Measurements from ENCODE around the gene HLA-DQA1.
"Not testable (repeated sequence)": the region's sequence is repeated elsewhere in the genome, so short reads cannot be mapped to it uniquely, and the experiment has no call there.

The HLA-DQA1 gene

DNA sequence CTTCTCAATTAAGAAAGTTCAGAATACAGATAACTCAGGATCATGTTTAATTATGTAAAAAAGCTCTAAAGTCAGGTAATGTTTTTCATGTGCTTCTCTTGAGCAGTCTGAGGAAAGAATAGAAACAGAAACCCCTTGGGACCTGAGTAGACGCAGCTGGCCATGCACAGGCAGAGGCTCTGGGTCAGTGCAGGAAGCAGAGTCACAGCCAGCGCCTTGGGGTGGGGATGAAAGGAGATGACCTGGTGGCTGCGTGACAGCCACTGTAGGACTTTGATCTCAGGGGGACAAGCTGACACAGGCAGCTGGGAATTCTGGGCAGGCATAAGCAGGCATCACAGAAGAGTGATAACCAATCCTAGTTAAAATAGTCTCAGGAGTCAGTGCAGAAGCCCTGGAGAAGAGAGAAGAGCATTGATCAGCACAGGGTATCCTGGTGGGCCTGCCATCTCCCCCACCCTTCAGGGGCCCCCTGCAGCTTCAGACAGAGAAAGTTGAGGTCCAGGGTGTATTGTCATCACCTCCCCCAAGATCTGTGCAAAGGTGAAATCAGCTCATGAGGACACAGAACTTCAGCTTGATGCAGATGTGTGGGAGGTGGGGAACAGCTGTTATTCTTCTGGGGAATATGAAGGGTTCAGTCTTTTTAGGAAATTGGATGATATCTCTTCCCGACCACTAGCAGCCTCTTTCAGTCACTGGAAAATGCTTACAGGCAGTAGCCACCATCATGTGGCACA is 22.8 kb downstream of the HLA-DQA1 start:
- DNase-seq: no peak

DNA sequence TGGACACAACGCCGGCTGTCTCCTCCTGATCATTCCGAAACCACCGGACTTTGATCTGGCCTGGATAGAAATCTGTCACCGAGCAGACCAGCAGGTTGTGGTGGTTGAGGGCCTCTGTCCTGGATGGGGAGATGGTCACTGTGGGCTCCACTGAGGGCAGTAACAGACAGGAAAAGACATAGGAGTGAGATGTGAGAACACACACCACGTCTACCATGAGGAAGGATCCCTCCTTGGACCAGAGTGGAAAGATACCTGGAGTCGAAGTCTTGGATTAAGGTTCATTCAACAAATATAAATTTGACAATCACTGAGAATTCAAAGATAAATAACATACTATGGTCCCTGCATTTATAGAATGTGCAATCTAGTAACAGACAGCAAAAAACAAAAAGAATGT is 24.9 kb downstream of the HLA-DQA1 start:
- no peak for DNase-seq

DNA sequence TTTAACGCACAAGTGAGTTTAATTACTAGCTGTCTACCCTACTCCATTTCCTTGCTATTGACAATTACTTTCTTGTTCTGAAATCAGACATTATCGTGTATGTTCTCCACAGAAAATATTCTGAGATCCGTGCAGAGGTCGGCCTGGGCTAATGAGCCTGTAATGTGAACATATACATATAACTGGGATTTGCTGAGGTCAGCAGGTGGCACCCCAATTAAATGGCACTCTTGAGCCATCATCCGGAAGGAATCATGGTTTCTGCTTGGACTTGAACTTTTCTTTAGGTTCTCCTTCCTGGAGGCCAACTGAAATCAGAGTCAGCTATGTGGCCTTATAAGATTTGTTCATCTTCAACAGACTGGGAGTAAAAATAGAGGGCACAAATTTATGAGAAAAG is 25.6 kb downstream of the HLA-DQA1 start:
- no peak for DNase-seq

DNA sequence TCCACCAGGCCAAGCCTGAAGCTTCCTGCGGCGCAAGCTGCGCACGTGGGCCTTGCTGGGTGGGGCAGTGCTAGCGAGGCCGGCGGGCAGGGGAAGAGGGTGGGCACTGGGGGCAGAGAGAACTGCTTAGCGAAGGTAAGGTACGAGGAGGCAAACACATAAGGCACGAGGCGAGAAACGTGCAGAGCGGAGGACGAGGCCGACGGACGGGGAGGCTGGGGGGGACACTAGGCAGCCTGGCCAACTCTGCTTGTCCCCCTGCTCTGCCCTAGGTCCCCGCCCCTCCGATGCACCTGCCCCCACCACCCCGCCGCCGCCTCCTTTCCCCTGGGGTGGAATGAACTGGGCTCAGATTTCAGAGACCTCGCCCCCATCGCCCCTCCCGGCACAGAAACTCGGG is 27.1 kb downstream of the HLA-DQA1 start:
- DNase-seq: no peak

DNA sequence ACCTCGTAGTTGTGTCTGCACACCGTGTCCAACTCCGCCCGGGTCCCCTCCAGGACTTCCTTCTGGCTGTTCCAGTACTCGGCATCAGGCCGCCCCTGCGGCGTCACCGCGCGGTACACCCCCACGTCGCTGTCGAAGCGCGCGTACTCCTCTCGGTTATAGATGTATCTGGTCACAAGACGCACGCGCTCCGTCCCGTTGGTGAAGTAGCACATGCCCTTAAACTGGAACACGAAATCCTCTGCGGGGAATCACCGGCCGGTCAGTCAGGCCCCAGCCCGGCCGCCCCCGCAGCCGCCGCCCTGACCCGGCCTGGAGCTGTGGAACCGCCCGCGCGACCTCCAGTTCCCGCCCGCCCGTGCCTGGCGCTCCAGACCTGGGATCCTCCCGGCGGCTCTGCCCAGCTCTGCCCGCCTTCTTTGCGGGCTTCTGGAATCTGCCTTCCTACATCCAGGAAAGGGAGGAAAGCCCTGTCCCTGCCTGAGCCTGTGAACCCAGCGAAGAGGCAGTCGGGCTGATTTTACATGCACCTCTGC is 27.7 kb downstream of the HLA-DQA1 start:
- DNase-seq: no peak

DNA sequence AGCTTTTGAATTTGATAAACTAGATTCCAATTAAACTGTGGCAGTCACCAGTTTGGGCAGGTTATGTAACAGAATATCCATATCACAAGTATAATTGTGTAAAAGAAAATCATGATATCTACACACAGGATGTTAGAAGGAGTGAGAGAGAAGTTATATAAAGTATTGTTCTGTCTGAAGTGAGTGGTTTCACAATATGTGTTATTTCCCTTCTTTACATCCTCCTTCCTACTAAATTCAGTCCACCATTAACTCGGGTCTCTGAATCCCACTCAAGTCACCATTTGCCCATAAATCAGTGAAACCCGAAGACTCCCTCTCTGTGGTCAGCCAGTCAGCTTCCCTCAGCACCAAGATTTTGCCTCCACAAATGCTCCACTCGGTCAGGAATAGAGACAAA is 28.5 kb downstream of the HLA-DQA1 start:
- DNase-seq: no peak

DNA sequence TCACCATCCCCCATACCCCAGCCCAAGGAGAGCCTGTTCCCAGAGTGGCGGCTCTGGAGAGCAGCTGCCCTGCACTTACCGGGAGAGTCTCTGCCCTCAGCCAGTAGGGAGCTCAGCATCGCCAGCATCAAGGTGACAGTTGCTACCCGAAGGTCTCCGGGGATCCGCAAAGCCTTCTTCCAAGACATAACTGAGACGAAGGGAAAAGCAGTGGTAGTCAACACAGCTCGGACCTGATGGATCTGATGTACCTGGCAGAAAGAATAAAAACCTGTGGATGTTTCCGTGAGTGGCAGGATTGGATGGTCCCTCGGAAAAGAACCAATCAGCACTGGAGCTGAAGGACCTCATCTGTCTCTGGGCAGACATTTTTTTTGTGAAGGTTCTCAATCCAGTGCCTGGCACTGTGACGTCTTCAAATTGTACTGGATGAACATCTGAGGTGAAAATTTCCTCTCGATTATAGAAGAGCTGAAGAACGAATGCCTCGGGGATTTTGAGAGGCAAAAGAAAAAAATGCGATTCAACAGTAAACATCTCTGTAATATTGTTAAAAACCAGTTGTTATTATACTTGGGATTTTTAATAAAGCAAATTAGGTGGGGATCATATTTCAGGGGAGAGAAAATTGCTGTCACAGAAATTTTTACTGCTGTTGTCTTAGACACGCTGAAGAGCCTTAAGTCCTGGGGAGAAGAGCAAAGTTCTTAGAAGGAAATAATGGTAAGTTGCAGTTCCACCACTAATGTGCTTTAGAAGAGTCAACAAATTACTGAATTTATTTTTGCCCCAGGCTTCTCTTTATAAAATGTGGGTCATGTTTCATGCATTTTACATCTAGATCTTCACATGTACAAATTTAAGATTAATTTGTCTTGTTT is 29.5 kb downstream of the HLA-DQA1 start, which contains the start of gene HLA-DQB1:
Gene HLA-DQB1, minus strand, starts transcription at position 238 of the 881 bp plus-strand sequence. Its CDS starts 50 bp downstream, at position 188.
- peak; percentile 8 for DNase-seq

DNA sequence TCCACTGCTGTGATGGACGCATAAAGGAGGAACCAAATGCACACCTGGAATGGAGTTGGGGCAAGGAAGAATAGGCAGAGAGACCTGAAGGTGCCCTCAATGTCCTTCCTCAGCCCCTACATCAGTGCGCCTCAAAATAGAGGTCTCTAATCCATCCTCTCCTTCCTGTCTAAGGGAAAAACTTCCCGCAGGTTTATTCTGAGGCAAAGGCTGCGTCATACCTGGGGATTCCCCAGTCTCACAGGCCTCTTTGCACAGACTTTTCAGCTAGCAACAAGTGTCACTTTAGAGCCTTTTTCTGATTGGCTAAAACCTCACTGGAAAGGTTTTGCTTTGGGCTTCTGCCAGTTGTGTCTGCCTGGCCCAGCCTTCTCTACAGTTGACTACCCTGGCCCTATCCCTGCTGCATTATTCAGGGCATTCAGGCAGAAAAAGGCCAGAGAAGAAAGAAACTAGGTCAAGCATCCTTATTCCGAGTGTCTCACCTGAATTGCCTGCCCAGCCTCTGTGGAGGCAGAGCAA is 31.1 kb downstream of the HLA-DQA1 start:
- DNase-seq: no peak

DNA sequence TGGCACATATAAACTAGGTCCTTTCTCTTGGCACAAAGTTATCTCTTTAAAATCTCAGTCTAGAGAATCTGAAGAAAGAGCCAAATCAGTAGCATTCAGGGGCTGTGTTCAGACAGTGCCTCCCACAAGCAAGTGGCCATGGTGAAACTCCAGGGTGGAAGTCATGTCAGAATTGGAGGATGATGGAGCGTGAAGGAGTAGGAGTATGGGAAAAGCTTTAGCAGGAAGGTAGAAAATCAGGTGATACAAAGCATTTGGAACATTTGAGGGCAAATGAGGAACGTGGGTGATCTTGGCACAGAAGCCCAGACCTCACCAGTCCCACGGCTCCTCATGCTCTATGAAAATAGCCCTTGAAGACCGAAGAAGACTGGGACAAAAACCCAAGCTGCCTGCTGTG is 32.0 kb downstream of the HLA-DQA1 start:
- no peak for DNase-seq

DNA sequence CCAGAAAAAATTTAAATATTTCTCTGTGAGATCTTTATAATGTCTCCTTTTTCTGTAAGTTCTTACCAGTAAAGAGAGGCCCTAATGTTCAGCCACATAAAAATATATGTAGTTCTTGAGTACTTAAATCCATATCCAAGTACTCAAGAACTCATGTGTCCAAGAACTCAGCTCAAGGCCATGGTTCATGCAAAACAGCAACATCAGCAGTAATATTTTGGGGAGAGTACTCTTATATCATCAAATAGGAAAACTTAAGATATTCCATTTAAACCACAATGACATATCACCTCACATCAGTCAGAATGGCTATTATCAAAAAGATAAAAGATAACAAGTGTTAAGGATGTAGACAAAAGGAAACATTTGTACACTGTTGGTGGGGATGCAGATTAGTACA is 32.7 kb downstream of the HLA-DQA1 start:
- no peak for DNase-seq

DNA sequence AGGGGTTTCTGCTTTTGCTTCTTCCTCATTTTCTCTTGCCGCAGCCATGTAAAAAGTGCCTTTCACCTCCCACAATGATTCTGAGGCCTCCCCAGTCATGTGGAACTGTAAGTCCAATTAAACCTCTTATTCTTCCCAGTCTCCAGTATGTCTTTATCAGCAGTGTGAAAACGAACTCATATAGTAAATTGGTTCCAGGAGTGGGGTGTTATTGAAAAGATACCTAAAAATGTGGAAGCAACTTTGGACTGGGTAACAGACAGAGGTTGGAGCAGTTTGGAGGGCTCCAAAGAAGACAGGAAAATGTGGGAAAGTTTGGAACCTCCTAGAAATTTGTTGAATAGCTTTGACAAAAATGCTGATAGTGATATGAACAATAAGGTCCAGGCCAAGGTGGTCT is 34.7 kb downstream of the HLA-DQA1 start:
- not testable (repeated sequence) for DNase-seq

DNA sequence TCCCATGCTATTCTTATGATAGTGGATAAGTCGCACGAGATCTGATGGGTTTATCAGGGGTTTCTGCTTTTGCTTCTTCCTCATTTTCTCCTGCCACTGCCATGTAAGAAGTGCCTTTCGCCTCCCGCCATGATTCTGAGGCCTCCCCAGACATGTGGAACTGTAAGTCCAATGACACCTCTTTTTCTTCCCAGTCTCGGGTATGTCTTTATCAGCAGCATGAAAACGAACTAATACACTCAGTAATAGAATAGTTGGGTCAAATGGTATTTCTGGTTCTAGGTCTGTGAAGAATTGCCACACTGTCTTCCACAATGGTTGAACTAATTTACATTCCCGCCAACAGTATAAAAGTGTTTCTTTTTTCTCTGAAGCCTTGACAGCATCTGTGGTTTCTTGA is 36.9 kb downstream of the HLA-DQA1 start:
- not testable (repeated sequence) for DNase-seq

DNA sequence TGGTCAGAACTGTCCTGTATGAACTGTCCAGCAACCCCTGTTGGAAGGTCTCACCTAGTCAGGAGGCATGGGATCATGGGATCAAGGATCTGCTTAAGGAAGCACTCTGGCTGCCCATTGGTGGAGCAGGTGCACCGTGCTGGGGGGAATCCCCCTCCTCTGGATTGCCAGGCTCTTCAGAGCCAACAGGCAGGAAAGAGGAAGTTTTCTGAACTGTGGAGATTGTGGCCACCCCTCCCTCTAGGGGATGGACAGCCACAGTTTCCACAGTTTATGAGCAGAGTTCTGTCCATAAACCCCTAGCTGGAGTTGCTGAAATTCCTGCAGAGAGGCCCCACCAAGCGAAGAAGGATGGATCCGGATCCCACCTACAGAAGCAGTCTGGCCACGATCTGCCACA is 42.3 kb downstream of the HLA-DQA1 start:
- DNase-seq: no peak

DNA sequence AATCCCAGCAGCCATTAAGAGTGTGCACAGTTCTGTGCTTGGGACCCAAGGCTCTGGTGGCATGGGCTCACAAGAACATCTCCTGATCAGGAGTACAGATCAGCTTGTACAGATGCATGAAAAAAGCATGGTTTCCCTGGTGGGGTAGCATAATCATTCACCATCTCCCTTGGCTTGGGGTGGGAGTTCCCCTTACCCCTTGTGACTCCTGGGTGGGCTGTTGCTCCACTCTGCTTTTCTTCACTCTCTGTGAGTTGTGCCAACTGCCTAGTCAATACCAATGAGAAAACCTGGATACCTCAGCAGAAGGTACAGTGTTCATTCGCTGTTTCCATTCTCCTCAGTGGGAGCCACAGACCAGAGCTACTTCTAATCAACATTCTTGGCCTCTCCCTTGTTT is 42.8 kb downstream of the HLA-DQA1 start:
- DNase-seq: no peak

DNA sequence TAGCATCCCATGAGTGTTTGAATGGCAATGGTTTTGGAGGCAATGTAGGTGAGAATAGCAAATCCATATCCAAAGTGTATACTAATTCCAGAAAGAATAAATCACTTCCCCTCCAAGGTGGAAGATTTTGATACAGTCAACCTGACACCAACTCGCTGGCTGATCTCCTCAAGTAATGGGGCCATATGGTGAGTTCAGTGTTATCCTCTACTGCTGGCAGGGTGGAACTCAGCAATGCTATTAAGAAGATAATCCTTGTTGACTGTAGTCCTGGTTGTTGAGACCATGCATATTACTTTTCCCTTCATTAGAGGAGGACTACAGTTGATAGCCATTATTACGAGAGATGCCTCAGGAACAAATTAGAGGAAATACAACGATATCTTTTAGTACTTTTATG is 47.0 kb downstream of the HLA-DQA1 start:
- DNase-seq: no peak

DNA sequence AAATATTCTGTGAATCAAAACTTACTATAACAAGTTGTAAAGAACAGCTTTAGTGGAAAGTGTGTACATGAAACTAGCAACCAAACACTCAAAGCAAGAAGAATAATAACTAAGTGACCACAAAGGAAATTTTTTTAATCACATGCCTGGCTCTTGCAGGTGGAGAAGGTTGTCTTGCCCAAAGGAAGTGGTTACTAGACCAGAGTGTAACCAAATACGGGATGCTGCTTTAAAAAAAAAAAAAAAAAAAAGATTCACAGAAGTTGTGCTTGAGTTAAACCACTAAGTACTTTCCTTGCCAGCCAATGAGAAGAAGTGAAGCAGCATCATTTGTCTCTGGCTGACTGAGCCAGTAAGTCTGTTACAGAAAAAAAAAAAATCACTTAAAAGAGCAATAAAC is 48.4 kb downstream of the HLA-DQA1 start:
- no peak for DNase-seq

DNA sequence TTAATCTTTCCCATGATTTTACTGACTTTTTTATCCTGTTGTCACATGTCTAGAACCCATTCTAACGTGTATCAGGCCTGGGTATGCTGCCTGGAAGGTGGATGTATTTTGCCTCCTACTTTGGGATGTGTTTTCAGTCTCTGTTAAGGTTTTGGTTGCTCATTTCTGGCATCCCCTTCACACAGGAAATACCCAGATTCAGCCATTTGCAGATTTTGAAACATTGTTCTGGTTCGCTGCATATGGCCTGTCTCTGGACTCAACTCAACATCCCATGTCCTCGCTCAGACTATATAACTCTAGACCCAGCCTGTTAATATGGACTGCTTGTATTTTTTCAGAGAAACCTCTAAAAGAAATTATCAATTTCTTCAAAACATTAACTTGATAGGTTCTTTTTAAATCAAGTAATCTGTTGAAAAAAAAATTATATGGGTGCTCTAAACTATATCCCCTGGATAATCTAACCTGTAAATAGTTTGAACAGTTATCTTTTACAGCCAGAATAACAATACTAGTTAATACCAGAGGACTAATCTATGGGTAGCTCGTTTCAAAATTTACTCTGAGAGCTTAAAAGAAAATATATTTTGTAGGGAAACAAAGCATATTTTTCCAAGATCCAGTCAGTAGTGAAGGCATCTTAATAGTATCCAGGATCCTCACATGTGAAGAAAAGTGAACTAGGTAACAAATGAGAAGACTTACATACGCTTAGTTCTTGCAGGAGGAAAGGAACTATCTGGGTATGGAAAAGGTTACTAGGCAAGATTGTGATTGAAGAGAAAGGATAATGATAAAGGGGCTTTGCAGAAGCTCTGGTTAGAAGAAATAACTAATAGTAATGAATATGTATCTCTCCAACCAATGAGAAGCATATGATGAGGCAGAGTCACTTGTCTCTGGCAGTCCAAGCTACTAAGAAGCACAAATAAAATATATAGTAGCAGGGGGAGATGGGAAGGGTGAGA is 52.6 kb downstream of the HLA-DQA1 start:
- DNase-seq: no peak

DNA sequence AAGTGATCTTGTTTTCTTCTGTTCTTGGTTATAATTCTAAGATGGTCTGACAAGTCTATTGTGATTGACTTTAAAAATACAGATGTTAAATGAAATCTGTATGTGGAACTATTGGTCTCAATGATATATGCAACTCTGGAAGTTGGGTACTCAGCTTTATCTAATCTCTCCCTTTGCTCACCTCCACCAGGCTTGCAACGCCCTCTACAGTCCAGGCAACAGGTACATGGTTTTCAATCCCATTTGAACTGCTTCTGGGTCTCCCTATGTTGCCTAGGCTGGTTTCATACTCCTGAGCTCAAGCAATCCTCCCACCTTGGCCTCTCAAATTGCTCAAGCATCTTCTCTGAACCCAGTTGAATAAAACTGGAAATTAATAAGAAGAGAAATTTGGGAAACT is 54.8 kb downstream of the HLA-DQA1 start:
- DNase-seq: peak; percentile 13
